ENCODE data around the gene TNK1.

GRCh38 chr17:7388856-7389255, 8.0 kb downstream of the TNK1 start:
- TF ChIP-seq CTCF (IDR thresholded peaks at IDR 0.05) (no peak), POLR2A (IDR thresholded peaks at IDR 0.05) (no peak)
